H1 (cell line): ENCODE data around the gene KRT3. TPM values are rescaled to one million over a fixed set of nuclear protein-coding genes. Genes with fewer than 3 reads are reported as not detected.

Source experiments
- CTCF ChIA-PET: fragments of 300-600 bp; sonication (Branson Sonifier 250); formaldehyde crosslinking; loops from one replicate; lab custom pipeline; 2021; ENCODE audit not compliant: partially characterized antibody; lab: Charles Lee
- POLR2A ChIA-PET: fragments of 300-600 bp; sonication (Branson Sonifier 250); formaldehyde crosslinking; loops from one replicate; lab custom pipeline; 2021; ENCODE audit warnings: inconsistent platforms; ENCODE audit not compliant: partially characterized antibody; lab: Charles Lee
- DNase-seq, 2 experiments: peaks; one replicate each; pipeline versions ENCODE4 v3.0.0 to v3.0.0-alpha.2; 2010 to 2022; ENCODE audit warnings: low spot score in 2 of 2, low read depth in 1 of 2, mixed read lengths in 1 of 2
- FAIRE-seq: peaks from 2 replicates; lab custom pipeline; 2011; peaks lifted over from hg19 to GRCh38; lab: Jason Lieb, UNC
- H2AFZ ChIP-seq: 2 replicates; pipeline ENCODE4 v1.8.1; 2012; ENCODE audit warnings: low read length, inconsistent platforms
- H2AK5ac ChIP-seq: 2 replicates; pipeline ENCODE4 v1.6.1; 2013; ENCODE audit warnings: low read depth, low read length
- H2BK120ac ChIP-seq: replicated peaks from 2 replicates; pipeline ENCODE3; 2013; ENCODE audit warnings: low read depth, low read length, inconsistent platforms
- H2BK12ac ChIP-seq: 2 replicates; pipeline ENCODE4 v1.6.1; 2013; ENCODE audit warnings: low read depth, low read length
- H2BK15ac ChIP-seq: 2 replicates; pipeline ENCODE4 v1.6.1; 2013; ENCODE audit warnings: low read length
- H2BK20ac ChIP-seq: 2 replicates; pipeline ENCODE4 v1.6.1; 2013; ENCODE audit warnings: low read length
- H2BK5ac ChIP-seq: 2 replicates; pipeline ENCODE4 v1.6.1; 2013; ENCODE audit warnings: low read depth, low read length
- H3K14ac ChIP-seq: 2 replicates; pipeline ENCODE4 v1.6.1; 2013; ENCODE audit warnings: inconsistent platforms; ENCODE audit not compliant: insufficient read length
- H3K18ac ChIP-seq: 2 replicates; pipeline ENCODE4 v1.6.1; 2013; ENCODE audit warnings: low read length; ENCODE audit errors: extremely low read depth
- H3K23ac ChIP-seq: 2 replicates; pipeline ENCODE4 v1.6.1; 2013; ENCODE audit warnings: inconsistent platforms; ENCODE audit not compliant: insufficient read length
- H3K23me2 ChIP-seq: 2 replicates; pipeline ENCODE4 v1.6.1; 2013; ENCODE audit warnings: low read depth, low read length
- H3K27ac ChIP-seq: 2 replicates; pipeline ENCODE4 v1.6.1; 2011; ENCODE audit warnings: low read depth, low read length, inconsistent platforms
- H3K27me3 ChIP-seq, 4 experiments: replicated peaks in 1 of 4; 1 replicate in 1 of 4; 2 replicates in 3 of 4; pipeline versions ENCODE4 v1.6.1 to v1.8.1; 2011 to 2013; ENCODE audit warnings: low read length in 3 of 4, mild to moderate bottlenecking in 3 of 4, inconsistent platforms in 2 of 4, mixed read lengths in 2 of 4, moderate library complexity in 1 of 4; ENCODE audit not compliant: control insufficient read depth in 3 of 4, insufficient read depth in 3 of 4; ENCODE audit errors: extremely low read depth in 1 of 4
- H3K36me3 ChIP-seq, 4 experiments: 2 replicates each; pipeline versions ENCODE4 v1.6.1 to v1.8.1; 2011 to 2013; ENCODE audit warnings: mild to moderate bottlenecking in 4 of 4, low read length in 3 of 4, moderate library complexity in 2 of 4, control low read depth in 1 of 4, inconsistent platforms in 1 of 4; ENCODE audit not compliant: insufficient read depth in 4 of 4, control insufficient read depth in 2 of 4
- H3K4ac ChIP-seq: replicated peaks from 2 replicates; pipeline ENCODE3; 2013; ENCODE audit warnings: low read length, low read depth, mixed read lengths, inconsistent platforms; ENCODE audit not compliant: insufficient read length
- H3K4me1 ChIP-seq, 4 experiments: replicated peaks in 1 of 4; 1 replicate in 1 of 4; 2 replicates in 3 of 4; pipeline versions ENCODE4 v1.6.1 to v1.8.1; 2011 to 2013; ENCODE audit warnings: low read length in 3 of 4, inconsistent platforms in 2 of 4, mixed read lengths in 1 of 4; ENCODE audit not compliant: insufficient read depth in 4 of 4, control insufficient read depth in 3 of 4
- H3K4me2 ChIP-seq, 2 experiments: 2 replicates each; pipeline versions ENCODE4 v1.6.1 to v1.8.1; 2011 to 2013; ENCODE audit warnings: low read depth in 2 of 2, low read length in 2 of 2, control low read depth in 1 of 2, inconsistent platforms in 1 of 2, mild to moderate bottlenecking in 1 of 2; ENCODE audit not compliant: insufficient read depth in 1 of 2
- H3K4me3 ChIP-seq, 4 experiments: fragments of 200-600, 300-600 bp in 1 of 4; sonication (generic), shearing (Covaris generic), sonication (Bioruptor Twin) in 1 of 4; 2 replicates each; pipeline versions ENCODE4 v1.5.1 to v1.8.1; 2011 to 2016; ENCODE audit warnings: low read length in 4 of 4, low read depth in 3 of 4, control low read depth in 2 of 4, inconsistent platforms in 2 of 4, mild to moderate bottlenecking in 2 of 4, mixed read lengths in 1 of 4, moderate library complexity in 1 of 4; ENCODE audit not compliant: insufficient read depth in 2 of 4; ENCODE audit errors: extremely low read depth in 1 of 4
- H3K56ac ChIP-seq: replicated peaks from 2 replicates; pipeline ENCODE3; 2013; ENCODE audit warnings: low read depth, mild to moderate bottlenecking, mixed read lengths, low read length, inconsistent platforms; ENCODE audit not compliant: insufficient read length
- H3K79me1 ChIP-seq: 2 replicates; pipeline ENCODE4 v1.6.1; 2013; ENCODE audit warnings: low read depth, low read length, control low read depth
- H3K79me2 ChIP-seq, 2 experiments: 2 replicates each; pipeline versions ENCODE4 v1.6.1 to v1.8.1; 2012 to 2013; ENCODE audit warnings: low read length in 2 of 2, mild to moderate bottlenecking in 2 of 2, inconsistent platforms in 1 of 2; ENCODE audit not compliant: insufficient read depth in 2 of 2, control insufficient read depth in 1 of 2
- H3K9ac ChIP-seq, 4 experiments: replicated peaks in 1 of 4; 1 replicate in 1 of 4; 2 replicates in 3 of 4; pipeline versions ENCODE4 v1.6.1 to v1.8.1; 2011 to 2013; ENCODE audit warnings: low read depth in 3 of 4, low read length in 3 of 4, control low read depth in 2 of 4, mild to moderate bottlenecking in 2 of 4, moderate library complexity in 2 of 4, inconsistent platforms in 1 of 4; ENCODE audit errors: extremely low read depth in 1 of 4
- H3K9me3 ChIP-seq, 2 experiments: 2 replicates each; pipeline versions ENCODE4 v1.6.1 to v1.8.1; 2012 to 2013; ENCODE audit warnings: mild to moderate bottlenecking in 2 of 2, moderate library complexity in 2 of 2, control low read depth in 1 of 2, inconsistent platforms in 1 of 2, low read depth in 1 of 2, low read length in 1 of 2, mixed read lengths in 1 of 2; ENCODE audit not compliant: insufficient read depth in 2 of 2
- H4K20me1 ChIP-seq, 2 experiments: replicated peaks in 1 of 2; 2 replicates each; pipeline versions ENCODE3 to v1.8.1; 2011 to 2013; ENCODE audit warnings: inconsistent platforms in 2 of 2, low read length in 2 of 2, mild to moderate bottlenecking in 1 of 2; ENCODE audit not compliant: insufficient read depth in 2 of 2, control insufficient read depth in 1 of 2
- H4K5ac ChIP-seq: 2 replicates; pipeline ENCODE4 v1.6.1; 2013; ENCODE audit warnings: low read length, low read depth, mixed read lengths, inconsistent platforms; ENCODE audit not compliant: insufficient read length
- H4K8ac ChIP-seq: 2 replicates; pipeline ENCODE4 v1.8.0; 2013; ENCODE audit warnings: mild to moderate bottlenecking, moderate library complexity, low read length, inconsistent platforms; ENCODE audit not compliant: insufficient read depth; ENCODE audit errors: extremely low read depth
- H4K91ac ChIP-seq: replicated peaks from 2 replicates; pipeline ENCODE3; 2013; ENCODE audit warnings: low read length, mixed read lengths, inconsistent platforms; ENCODE audit not compliant: insufficient read length
- EGR1 ChIP-seq: IDR thresholded peaks from 2 replicates; pipeline ENCODE4 v1.6.1; 2011; ENCODE audit warnings: low read depth, low read length, borderline replicate concordance
- JUN ChIP-seq: IDR thresholded peaks from 2 replicates; pipeline ENCODE4 v1.6.1; 2011; ENCODE audit warnings: low read depth, mild to moderate bottlenecking, improper control_type of control experiment, low read length
- MAX ChIP-seq: IDR thresholded peaks from 2 replicates; pipeline ENCODE4 v1.6.1; 2012; ENCODE audit warnings: inconsistent platforms
- SIN3A ChIP-seq, 2 experiments: IDR thresholded peaks in 1 of 2; conservative IDR thresholded peaks in 1 of 2; 2 replicates each; pipeline ENCODE4 v1.6.1; 2011 to 2012; ENCODE audit warnings: low read length in 2 of 2, improper control_type of control experiment in 1 of 2, low read depth in 1 of 2, mild to moderate bottlenecking in 1 of 2
- SP1 ChIP-seq: IDR thresholded peaks from 2 replicates; pipeline ENCODE4 v1.6.1; 2011; ENCODE audit warnings: low read depth, low read length
- TEAD4 ChIP-seq: IDR thresholded peaks from 2 replicates; pipeline ENCODE4 v1.6.1; 2012; ENCODE audit warnings: low read depth, low read length, inconsistent platforms, mixed read lengths
- WGBS, 2 experiments: shearing (Covaris generic) in 1 of 2; methylation state at CpG; one replicate each; pipeline versions ENCODE4 v1.1.6 to v1.1.7; 2013 to 2015; ENCODE audit warnings: low lambda C conversion rate in 2 of 2, mixed read lengths in 2 of 2, inconsistent platforms in 1 of 2, low coverage in 1 of 2, missing lambda C conversion rate in 1 of 2; ENCODE audit not compliant: insufficient replicate concordance in 2 of 2, insufficient coverage in 1 of 2, insufficient read length in 1 of 2; ENCODE audit errors: extremely low coverage in 1 of 2, missing lambda C conversion rate in 1 of 2; 5-methylcytosine and 5-hydroxymethylcytosine counted together
- polyA plus RNA-seq, 7 experiments: library from polyadenylated mRNA; depleted of rRNA in 3 of 7; stranded (reverse) in 5 of 7; unstranded in 2 of 7; fragments of >200 nt in 5 of 7; fragments of 200-250 nt in 2 of 7; gene quantifications; 1 replicate in 5 of 7; 2 replicates in 1 of 7; 4 replicates in 1 of 7; pipeline versions ENCODE4 v1.2.1 to v1.2.3, GENCODE V29; 2011 to 2013; ENCODE audit warnings: missing spikeins in 2 of 7, mixed read lengths in 2 of 7
- total RNA-seq: library from RNA; stranded (reverse); fragmentation: NEBNext Ultra II Directional; extraction: Animal tissue kit (Norgen Biotek cat#: 25700); gene quantifications from 2 replicates; pipeline ENCODE4 v1.2.1, GENCODE V29; 2021

Gene KRT3
- total and polyA plus RNA-seq, 2 of the 8 experiments (the other 6 are each of a cell fraction or from before 2014, with no cell fraction given): not detected

DNA sequence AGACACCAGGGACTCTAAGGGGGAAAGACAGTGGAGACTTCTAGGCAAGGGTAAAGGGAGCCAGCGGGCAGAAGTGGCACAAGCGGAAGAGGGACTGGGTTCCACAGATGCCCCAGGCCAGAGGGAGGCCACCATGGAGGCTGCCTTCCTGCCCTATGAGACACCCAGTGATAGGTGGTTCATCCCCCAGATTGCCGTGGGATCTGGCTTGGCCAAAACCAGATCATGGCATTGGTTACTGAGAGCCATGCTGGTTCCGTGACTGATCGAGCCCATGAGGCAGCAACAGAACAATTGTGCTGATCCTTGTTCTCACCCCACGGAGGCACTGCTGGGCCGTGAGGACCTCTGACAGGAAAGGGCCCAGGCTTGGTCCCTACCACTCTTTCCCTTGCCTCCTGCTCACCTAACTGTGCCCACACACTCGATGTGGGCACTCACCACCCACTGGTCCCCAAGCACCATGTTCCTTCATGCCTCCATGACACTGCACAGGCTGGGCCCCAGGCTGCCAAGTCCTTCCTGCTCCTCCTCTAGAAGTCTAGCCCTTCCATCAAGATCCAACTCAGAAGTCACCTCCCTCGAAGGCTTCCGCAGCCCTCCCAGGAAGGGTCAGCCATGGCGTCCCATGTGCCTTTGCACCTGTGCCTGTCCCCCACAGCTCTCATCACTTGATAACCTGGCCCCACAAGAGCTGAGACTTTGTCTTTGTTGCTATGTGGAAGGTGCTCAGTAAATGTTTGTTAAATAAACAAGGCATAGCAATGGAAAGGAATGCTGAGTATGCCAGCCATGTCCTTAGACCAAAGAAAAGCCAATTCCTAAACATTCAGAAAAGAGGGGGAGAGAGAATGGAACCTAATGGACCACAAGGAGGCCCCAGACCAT lies 30.9 kb upstream of the KRT3 start:
- TF ChIP-seq TEAD4: peak; percentile 67
- TF ChIP-seq SIN3A (conservative IDR thresholded peaks at IDR 0.05 in 1 of 2, IDR thresholded peaks at IDR 0.05 in 1 of 2; ENCODE audit: low read depth in 1 of 2, low read length in 2 of 2): no peak
- TF ChIP-seq JUN: no peak
- 0 out of 2 replicates have a peak, but pooled peaks have one; percentile 32 for TF ChIP-seq MAX
- no peak for TF ChIP-seq EGR1
- peak; percentile 37; the same call in 1 of the 2 replicates for TF ChIP-seq SP1
- TF ChIP-seq, all 59 proteins: peak for 3
- Histone ChIP-seq H4K91ac (peak overlapping the region; percentile 20), H4K20me1 (no peaks in the 10 kb centered on the region), H3K4me1 (no peaks in the 10 kb centered on the region; a peak in 2 of 7 replicates), H2BK15ac (no peak overlapping the region), H3K27me3 (0 out of 7 replicates have a peak, but pooled peaks cover 0 to 2% (median 0%) of the 10 kb centered on the region in 4 experiments), H4K5ac (no peak overlapping the region), H3K4ac (no peak overlapping the region), H3K23ac (no peak overlapping the region), H2AFZ (no peak overlapping the region), H3K4me2 (no peak overlapping the region), H3K79me2 (no peaks in the 10 kb centered on the region), H3K56ac (no peak overlapping the region), H2BK20ac (0 out of 2 replicates have a peak overlapping the region, but pooled peaks have one; percentile 34), H2BK12ac (peak overlapping the region; percentile 51), H3K36me3 (no peaks in the 10 kb centered on the region), H3K23me2 (no peaks in the 10 kb centered on the region), H2BK120ac (no peak overlapping the region), H3K9ac (no peak overlapping the region), H3K18ac (no peak overlapping the region), H3K79me1 (no peaks in the 10 kb centered on the region), H4K8ac (no peak overlapping the region), H2BK5ac (peak overlapping the region; percentile 3; the same call in 1 of the 2 replicates), H3K9me3 (no peaks in the 10 kb centered on the region), H3K4me3 (no peak overlapping the region), H2AK5ac (peak overlapping the region; percentile 98; the same call in 1 of the 2 replicates), H3K14ac (no peak overlapping the region), H3K27ac (no peak overlapping the region)
- CTCF ChIA-PET: interaction anchor here (1.2 to 3.7 kb wide), 4 partner anchors 21 to 120 kb away, joined by 3 to 13 read pairs (median 4); no protein-coding TSS in a partner anchor
- 94% methylated on average over 11 of the region's 11 CpGs; no CpG with 5 or more reads in 1 of the 2 experiments for WGBS, 2 experiments
- FAIRE-seq: no peak
- POLR2A ChIA-PET: no interaction called here
- DNase-seq: no peak
